Endothelial cell of umbilical vein (primary cell): ENCODE data around the gene KIAA0232.

ENCODE experiments used
- CTCF ChIP-seq, 2 donors: IDR thresholded peaks; 1 replicate in 1 of 2; 2 replicates in 1 of 2; pipeline ENCODE4 v1.5.1; 2011; ENCODE audit warnings: low read length in 2 of 2, mild to moderate bottlenecking in 2 of 2, moderate library complexity in 2 of 2, control low read depth in 1 of 2, inconsistent platforms in 1 of 2, low read depth in 1 of 2; ENCODE audit not compliant: insufficient read depth in 1 of 2; ENCODE audit errors: extremely low read depth in 1 of 2
- MAX ChIP-seq: IDR thresholded peaks from 2 replicates; pipeline ENCODE4 v1.6.1; 2011; ENCODE audit not compliant: insufficient read depth, insufficient read length
- MYC ChIP-seq: IDR thresholded peaks from one replicate; pipeline ENCODE4 v1.6.1; 2011; ENCODE audit warnings: mild to moderate bottlenecking, low read depth, low read length
- POLR2A ChIP-seq: IDR thresholded peaks from 2 replicates; pipeline ENCODE4 v1.6.1; 2012; ENCODE audit warnings: low read depth, mild to moderate bottlenecking, control low read depth, low read length
- POLR2AphosphoS5 ChIP-seq: IDR thresholded peaks from 2 replicates; pipeline ENCODE4 v1.6.1; 2012; ENCODE audit warnings: low read depth, mild to moderate bottlenecking, control low read depth, low read length, moderate library complexity; ENCODE audit not compliant: insufficient read depth

GRCh38 chr4:6891436-6892170 is 109.1 kb downstream of the KIAA0232 start:
- TF ChIP-seq CTCF (IDR thresholded peaks at IDR 0.05; ENCODE audit: extremely low read depth in 1 of 2, insufficient read depth in 1 of 2, low read depth in 1 of 2, low read length in 2 of 2) = no peak
- no peak for TF ChIP-seq MAX
- no peak for TF ChIP-seq POLR2A
- no peak for TF ChIP-seq POLR2AphosphoS5
- TF ChIP-seq MYC = no peak
